Vagina (tissue), 2 donors: Measurements from ENCODE around the gene JAKMIP1. TPM values are rescaled to one million over a fixed set of nuclear protein-coding genes. Genes with fewer than 3 reads are reported as not detected.
"Not testable (repeated sequence)": the region's sequence is repeated elsewhere in the genome, so short reads cannot be mapped to it uniquely, and the experiment has no call there.

ENCODE experiments used
- DNase-seq, 2 donors: peaks; one replicate each; pipeline ENCODE4 v3.0.0-alpha.2; 2017; ENCODE audit errors: extremely low spot score in 2 of 2
- H3K27ac ChIP-seq: fragments of 200-600 bp; sonication (generic); one replicate; pipeline ENCODE4 v1.5.1; 2019
- H3K27me3 ChIP-seq: fragments of 200-600 bp; sonication (generic); one replicate; pipeline ENCODE4 v1.5.1; 2019
- H3K36me3 ChIP-seq, 2 donors: fragments of 200-600 bp; sonication (generic); one replicate each; pipeline ENCODE4 v1.5.1; 2017 to 2019
- H3K4me1 ChIP-seq: fragments of 200-600 bp; sonication (generic); one replicate; pipeline ENCODE4 v1.5.1; 2019
- H3K4me3 ChIP-seq, 2 donors: fragments of 200-600 bp; sonication (generic); 1 replicate in 1 of 2; 2 replicates in 1 of 2; pipeline ENCODE4 v1.5.1; 2016 to 2019
- H3K9me3 ChIP-seq: fragments of 200-600 bp; sonication (generic); one replicate; pipeline ENCODE4 v1.5.1; 2019
- POLR2A ChIP-seq, 2 donors: fragments of 450-650 bp; IDR thresholded peaks; one replicate each; pipeline ENCODE4 v1.6.1; 2017; ENCODE audit warnings: antibody characterized with exemption in 2 of 2, mild to moderate bottlenecking in 2 of 2, moderate library complexity in 2 of 2
- POLR2AphosphoS5 ChIP-seq, 2 donors: sonication (generic); formaldehyde crosslinking; IDR thresholded peaks; one replicate each; pipeline ENCODE4 v1.9.0; 2017; ENCODE audit warnings: antibody characterized with exemption in 2 of 2, mild to moderate bottlenecking in 2 of 2, low read depth in 1 of 2; ENCODE audit not compliant: insufficient read depth in 1 of 2
- intact Hi-C: fragments of 100-400 bp; cut with DNase I; formaldehyde crosslinking; loops from one replicate; pipeline ENCODE4 v1.15.1; 2023
- total RNA-seq: library from RNA; depleted of rRNA; stranded (reverse); fragments of >200 nt; gene quantifications from one replicate; pipeline ENCODE4 v1.2.3, GENCODE V29; 2016
- TF ChIP-seq, protein P1 (sequence below), 3 experiments: fragments of 450-650 bp in 2 of 3; fragments of 200-600 bp in 1 of 3; sonication (generic) in 1 of 3; IDR thresholded peaks; one replicate each; pipeline ENCODE4 v1.5.1; 2017 to 2019; ENCODE audit warnings: antibody characterized with exemption in 3 of 3, mild to moderate bottlenecking in 2 of 3, moderate library complexity in 2 of 3

The JAKMIP1 gene
- total RNA-seq, 1 donor from 2014 or later = 5.2 TPM

DNA sequence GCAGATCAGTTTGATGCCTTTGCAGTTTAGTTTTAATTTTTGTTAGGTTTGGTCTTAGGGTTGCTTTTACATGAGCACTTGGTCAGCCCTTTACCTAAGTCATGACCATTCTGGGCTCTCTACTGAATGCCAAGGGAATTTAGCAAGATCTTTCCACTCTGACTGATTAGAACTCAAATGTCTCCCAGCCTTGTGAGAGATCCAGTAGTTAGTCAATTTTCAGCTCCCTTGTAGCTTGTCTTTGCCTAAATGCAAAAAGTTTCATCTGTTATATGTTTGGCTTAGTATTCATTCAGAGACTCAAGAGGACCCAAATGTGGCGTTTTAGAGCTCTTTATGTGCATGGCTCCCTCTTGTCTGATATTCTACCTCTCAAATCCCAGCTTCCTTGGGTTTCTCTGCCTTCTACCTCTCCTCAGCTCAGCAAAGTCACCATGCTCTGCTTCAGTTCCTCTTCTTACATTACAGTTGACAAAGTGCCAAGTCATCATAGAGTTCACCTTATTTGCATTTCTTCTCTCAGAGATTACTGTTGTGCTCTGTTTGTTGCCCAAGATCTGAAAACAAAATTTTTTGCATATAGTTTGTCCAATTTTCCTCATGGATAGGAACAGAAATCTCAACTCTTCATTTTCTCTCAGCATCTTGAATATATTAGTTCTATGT, 17.5 kb upstream of the JAKMIP1 start:
- Histone ChIP-seq H3K4me1 (no peaks in the 10 kb centered on the region), H3K4me3 (no peak overlapping the region), H3K9me3 (no peaks in the 10 kb centered on the region), H3K27me3 (no peaks in the 10 kb centered on the region), H3K36me3 (no peaks in the 10 kb centered on the region), H3K27ac (no peak overlapping the region)
- intact Hi-C loops = no loop called here
- TF ChIP-seq POLR2AphosphoS5 (IDR thresholded peaks at IDR 0.05; ENCODE audit: insufficient read depth in 1 of 2, low read depth in 1 of 2) (no peak), POLR2A (IDR thresholded peaks at IDR 0.05) (no peak)
- TF ChIP-seq, protein P1, sequence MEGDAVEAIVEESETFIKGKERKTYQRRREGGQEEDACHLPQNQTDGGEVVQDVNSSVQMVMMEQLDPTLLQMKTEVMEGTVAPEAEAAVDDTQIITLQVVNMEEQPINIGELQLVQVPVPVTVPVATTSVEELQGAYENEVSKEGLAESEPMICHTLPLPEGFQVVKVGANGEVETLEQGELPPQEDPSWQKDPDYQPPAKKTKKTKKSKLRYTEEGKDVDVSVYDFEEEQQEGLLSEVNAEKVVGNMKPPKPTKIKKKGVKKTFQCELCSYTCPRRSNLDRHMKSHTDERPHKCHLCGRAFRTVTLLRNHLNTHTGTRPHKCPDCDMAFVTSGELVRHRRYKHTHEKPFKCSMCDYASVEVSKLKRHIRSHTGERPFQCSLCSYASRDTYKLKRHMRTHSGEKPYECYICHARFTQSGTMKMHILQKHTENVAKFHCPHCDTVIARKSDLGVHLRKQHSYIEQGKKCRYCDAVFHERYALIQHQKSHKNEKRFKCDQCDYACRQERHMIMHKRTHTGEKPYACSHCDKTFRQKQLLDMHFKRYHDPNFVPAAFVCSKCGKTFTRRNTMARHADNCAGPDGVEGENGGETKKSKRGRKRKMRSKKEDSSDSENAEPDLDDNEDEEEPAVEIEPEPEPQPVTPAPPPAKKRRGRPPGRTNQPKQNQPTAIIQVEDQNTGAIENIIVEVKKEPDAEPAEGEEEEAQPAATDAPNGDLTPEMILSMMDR (IDR thresholded peaks at IDR 0.05) = no peak
- DNase-seq = no peak

DNA sequence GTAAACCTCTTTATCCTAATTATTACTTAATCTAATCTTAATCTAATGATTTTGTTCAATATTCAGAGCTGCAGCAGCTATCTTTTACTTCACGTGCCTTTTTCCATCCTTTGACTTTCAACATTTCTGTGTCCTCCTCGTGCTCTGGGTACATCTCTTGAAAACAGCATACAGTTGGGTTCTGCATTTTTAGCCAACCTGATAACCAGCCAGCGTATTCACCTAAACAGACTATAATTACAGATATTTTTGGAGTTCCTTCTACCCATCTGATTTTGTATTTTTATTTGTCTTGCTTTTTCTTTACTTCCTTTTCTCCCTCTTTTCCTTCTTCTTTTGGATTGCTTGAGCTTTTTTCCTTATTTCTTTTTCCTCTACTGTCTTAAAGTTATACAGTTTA, 16.2 kb upstream of the JAKMIP1 start:
- Histone ChIP-seq H3K27me3 (no peaks in the 10 kb centered on the region), H3K9me3 (no peaks in the 10 kb centered on the region), H3K4me3 (no peak overlapping the region), H3K27ac (no peak overlapping the region), H3K4me1 (no peaks in the 10 kb centered on the region), H3K36me3 (no peaks in the 10 kb centered on the region)
- intact Hi-C loops = no loop called here
- DNase-seq = no peak
- TF ChIP-seq, protein P1 (IDR thresholded peaks at IDR 0.05) = no peak
- no peak for TF ChIP-seq POLR2A (IDR thresholded peaks at IDR 0.05)

DNA sequence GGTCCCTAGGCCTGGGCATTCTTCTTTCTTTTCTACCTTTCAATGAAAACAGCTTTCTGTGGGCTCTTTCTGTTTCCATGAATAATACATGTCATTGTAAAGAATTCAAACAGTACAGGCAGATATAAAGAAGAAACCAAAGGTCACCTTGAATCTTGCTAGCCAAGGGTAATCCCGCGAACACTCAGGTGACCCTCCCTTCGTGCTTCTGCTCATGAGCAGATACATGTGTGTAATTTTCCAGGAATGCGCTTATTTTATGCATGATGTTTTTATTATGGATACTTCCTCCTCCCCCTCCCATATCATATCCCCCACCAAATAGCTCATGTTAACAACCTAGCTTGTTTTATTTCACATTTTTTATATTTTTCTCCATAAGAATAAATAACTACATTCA, 9.6 kb upstream of the JAKMIP1 start:
- H3K27me3 ChIP-seq = no peaks in the 10 kb centered on the region
- intact Hi-C loops = no loop called here
- no peaks in the 10 kb centered on the region for H3K9me3 ChIP-seq
- no peak overlapping the region for H3K27ac ChIP-seq
- H3K4me1 ChIP-seq = no peaks in the 10 kb centered on the region
- TF ChIP-seq POLR2A (IDR thresholded peaks at IDR 0.05) = no peak
- no peak for TF ChIP-seq POLR2AphosphoS5 (IDR thresholded peaks at IDR 0.05; ENCODE audit: insufficient read depth in 1 of 2, low read depth in 1 of 2)
- TF ChIP-seq, protein P1 (IDR thresholded peaks at IDR 0.05) = no peak
- H3K4me3 ChIP-seq = no peak overlapping the region
- no peak for DNase-seq
- H3K36me3 ChIP-seq = no peaks in the 10 kb centered on the region

DNA sequence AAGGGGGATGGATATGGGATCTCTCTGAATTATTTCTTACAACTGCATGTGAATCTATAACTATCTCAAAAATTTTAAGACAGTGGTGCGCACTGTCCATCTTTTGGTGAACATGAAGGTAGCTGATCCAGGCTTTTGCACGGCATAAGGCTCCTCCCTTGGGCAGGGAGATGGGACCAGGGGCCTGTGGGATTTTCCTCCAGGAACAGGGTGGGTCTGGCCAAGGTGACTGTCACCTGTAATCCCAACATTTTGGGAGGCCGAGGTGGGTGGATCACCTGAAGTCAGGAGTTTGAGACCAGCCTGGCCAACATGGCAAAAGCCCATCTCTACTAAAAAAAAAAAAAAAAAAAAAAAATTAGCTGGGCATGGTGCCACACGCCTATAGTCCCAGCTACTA, 8.9 kb upstream of the JAKMIP1 start:
- intact Hi-C loops, H3K27me3 ChIP-seq, H3K4me3 ChIP-seq, DNase-seq, H3K9me3 ChIP-seq, H3K36me3 ChIP-seq, H3K27ac ChIP-seq, H3K4me1 ChIP-seq: not testable (repeated sequence)

DNA sequence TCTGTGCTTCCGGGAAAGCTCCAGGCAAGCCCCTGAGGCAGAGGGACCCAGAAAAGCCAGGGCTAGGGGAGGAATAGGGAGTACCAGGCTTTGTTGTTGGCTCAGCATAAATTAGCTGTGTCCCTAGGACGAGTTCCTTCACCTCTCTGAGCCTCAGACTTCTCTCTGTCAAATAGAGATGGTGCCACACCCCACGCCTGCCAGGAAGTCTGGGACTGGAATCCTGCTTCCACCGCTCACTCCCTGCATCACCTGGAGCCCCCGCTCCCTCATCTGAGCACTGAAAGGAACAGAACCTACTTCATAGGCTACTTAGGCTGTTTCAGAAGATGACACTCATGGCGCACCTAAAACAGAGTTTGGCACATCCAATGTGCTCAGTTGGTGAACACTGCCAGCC, 8.1 kb upstream of the JAKMIP1 start:
- Histone ChIP-seq H3K4me1 (no peaks in the 10 kb centered on the region), H3K27me3 (no peaks in the 10 kb centered on the region), H3K36me3 (no peaks in the 10 kb centered on the region), H3K4me3 (no peak overlapping the region), H3K9me3 (no peaks in the 10 kb centered on the region), H3K27ac (no peak overlapping the region)
- no peak for TF ChIP-seq POLR2A (IDR thresholded peaks at IDR 0.05)
- no peak for DNase-seq
- intact Hi-C loops = no loop called here

DNA sequence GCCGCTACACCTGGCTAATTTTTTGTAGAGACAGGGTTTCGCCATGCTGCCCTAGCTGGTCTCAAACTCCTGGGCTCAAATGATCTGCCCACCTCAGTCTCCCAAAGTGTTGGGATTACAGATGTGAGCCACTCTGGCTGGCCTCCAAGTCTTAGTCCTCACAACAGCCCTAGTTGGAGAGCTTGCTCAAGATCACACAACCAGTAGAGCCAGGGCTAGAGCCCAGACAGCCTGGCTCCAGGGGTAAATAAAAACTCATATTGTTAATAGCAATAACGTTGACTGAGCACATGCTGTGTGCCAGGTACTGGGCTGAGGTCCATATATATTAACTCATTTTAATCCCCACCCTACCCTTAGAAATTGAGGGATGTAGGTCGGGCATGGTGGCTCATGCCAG, 7.3 kb upstream of the JAKMIP1 start:
- H3K27ac ChIP-seq = no peak overlapping the region
- H3K4me3 ChIP-seq = no peak overlapping the region
- no peaks in the 10 kb centered on the region for H3K36me3 ChIP-seq
- no peaks in the 10 kb centered on the region for H3K9me3 ChIP-seq
- intact Hi-C loops = no loop called here
- H3K27me3 ChIP-seq = no peaks in the 10 kb centered on the region
- no peaks in the 10 kb centered on the region for H3K4me1 ChIP-seq
- DNase-seq = no peak
- TF ChIP-seq, protein P1 (IDR thresholded peaks at IDR 0.05) = no peak
- TF ChIP-seq POLR2AphosphoS5 (IDR thresholded peaks at IDR 0.05; ENCODE audit: insufficient read depth in 1 of 2, low read depth in 1 of 2) = no peak
- no peak for TF ChIP-seq POLR2A (IDR thresholded peaks at IDR 0.05)
